Pons (tissue), 1 donor: ENCODE measurements around the gene SEM1.
"Not testable (repeated sequence)": the region's sequence is repeated elsewhere in the genome, so short reads cannot be mapped to it uniquely, and the experiment has no call there.

Source experiments
- DNase-seq: peaks from one replicate; pipeline ENCODE4 v3.0.0-alpha.2; 2016; ENCODE audit warnings: low spot score

SEM1 gene

DNA sequence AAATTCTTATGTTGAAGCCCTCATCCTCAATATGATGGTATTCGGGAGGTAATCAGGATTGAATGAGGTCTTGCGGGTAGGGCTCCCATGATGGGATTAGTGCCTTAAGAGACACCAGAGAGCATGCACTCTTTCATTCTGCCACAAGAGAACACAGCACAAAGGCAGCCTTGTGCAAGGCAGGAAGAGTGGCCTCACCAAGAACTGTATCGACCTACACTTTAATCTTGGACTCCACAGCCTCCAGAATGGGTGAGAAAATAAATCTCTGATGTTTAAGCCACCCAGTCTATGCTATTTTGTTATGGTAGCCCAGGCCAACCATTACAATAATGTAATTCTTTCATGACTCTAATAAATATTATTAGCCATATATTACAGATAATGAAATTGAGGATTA, 8.4 kb downstream of the SEM1 start:
- peak; percentile 25 for DNase-seq

DNA sequence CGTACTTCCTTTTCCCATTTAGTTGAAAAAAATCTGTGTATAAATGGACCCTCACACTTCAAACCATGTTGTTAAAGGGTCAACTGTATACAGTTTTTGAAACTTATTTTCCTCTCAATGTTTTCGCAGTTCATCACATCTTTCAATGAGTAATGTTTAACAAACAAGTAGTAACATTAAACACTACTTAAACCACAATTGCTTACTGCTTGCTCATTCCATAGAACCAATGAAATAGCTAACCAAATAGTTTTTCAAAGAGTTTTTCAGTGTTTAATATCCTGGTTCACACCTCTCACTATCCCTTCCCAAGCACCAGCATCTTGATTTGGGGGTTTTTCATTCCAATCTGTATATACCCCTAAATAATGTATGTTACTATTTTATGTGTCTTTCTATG, 9.1 kb downstream of the SEM1 start:
- DNase-seq: no peak

DNA sequence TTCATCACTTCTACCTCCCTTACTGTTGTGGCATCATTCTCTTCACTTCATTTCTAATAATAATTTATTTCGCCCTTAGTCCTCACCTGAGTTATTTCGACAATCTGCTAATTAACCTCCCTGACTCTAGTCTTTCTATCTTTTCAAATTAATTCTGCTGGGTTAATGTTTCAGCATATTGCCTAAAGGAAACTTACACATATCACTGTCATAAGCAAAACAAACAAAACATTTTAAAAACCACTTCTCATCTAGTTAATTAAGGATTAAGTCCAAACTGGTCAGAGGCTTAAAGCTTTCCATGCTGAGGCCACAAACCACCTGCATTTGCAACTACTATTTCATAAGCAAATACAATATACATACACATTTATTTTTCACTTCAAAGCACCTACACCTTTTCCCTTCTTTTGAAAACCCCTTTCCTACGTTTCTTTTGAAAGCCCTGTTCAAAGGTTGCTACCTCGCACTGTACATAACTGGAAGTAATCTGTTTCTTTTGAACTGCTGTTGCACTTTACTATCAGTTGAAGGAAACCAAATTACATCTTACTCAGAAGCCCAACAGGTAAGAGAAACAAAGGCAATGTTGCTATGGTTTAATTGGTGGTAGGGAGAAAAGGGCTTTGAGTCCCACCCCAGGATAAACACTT, 10.3 kb downstream of the SEM1 start:
- DNase-seq: no peak

DNA sequence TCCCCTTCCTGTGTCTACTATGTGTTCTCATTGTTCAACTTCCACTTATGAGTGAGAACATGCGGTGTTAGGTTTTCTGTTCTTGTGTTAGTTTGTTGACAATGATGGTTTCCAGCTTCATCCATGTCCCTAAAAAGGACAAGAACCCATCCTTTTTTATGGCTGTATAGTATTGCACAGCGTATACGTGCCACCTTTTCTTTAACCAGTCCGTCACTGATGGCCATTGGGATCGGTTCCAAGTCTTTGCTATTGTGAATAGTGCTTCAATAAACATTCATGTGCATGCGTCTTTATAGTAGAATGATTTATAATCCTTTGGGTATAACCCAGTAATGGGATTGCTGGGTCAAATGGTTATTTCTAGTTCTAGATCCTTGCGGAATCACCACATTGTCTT, 11.2 kb downstream of the SEM1 start:
- DNase-seq: not testable (repeated sequence)

DNA sequence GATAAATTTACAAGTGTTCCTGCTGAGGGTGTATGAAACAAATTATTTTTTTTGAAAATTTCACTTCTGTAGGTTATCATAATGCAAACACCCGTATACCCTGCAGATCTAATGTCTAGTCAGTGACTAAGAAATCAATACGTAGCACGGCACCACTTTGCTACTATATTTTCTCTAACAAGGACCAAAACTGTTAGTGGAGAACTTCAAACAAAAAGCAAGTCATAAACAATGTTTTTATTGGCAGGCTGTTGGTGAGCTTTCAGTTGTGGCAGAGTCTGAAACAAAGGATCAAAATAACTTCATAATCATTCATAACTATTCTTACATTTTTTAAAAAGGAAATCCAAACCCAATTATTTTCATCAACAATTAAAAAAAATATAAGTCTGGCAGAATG, 11.8 kb downstream of the SEM1 start:
- DNase-seq: no peak

DNA sequence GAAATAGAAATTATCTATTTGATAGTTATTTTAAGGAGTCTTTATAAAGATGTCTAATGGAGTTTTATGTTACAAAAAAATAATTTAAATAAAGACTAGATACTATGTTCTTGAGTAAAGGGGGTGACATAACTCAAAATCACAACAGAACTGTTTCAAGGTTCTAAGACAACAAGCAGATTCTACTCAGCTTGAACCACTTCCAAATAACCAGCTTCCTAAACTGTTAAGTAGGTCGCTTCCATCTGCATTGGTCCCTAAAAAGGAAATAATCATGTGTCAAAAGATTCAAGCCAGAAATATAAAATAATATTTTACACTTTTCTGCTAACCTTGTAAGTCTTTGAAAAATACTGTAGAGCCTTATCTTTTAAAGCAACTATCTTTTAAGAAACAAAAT, 14.1 kb downstream of the SEM1 start:
- peak; percentile 30 for DNase-seq

DNA sequence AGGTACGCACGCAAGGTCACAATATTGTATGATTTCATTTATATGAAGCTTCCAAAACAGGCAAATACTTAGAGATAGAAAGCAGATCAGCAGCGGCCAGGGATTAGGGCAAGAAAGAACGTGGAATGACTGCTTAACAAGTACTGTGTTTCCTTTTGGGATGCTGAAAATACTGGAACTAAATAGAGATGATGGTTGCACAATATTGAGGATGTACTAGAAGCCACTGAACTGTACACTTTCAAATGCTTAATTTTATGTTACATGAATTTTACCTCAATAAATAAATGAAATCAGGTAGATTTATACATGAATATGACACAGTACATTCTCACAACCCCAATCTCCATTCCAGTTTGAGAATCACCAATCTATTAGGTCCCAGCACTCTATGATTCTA, 15.6 kb downstream of the SEM1 start:
- DNase-seq: no peak

DNA sequence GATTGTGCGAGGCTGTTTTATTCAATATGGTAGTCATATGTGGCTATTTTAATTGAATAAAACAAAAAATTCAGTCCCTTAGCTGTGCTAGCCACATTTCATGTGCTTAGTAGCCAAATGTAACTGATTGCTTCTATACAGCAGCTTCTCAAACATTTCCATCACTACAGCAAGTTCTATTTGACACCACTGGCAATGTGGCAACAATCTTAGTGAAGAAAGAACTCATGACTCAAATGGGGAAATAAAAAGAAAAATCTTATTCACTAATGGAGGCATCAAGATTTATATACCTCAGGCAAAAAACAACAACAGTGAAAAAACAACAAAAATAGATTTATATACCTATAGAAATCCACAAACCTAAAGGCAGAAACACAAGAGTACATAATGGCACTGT, 17.9 kb downstream of the SEM1 start:
- no peak for DNase-seq

DNA sequence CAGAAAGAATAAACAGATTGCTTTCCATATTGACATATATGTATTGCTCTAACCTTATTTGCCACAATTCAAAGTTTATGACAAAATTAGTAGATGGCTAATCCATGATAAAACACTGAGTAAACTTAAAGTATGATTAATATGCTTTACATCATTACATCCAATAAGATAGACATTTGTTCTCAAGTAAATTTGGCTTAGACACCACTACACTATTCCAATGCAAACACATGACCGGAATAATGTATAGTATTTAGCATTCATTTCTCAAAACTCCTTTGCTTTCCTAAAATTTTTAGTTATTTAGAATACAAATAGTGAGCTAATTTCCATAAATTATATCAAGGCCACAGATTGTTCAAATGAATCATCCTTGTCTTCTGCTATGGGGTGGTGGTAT, 20.2 kb downstream of the SEM1 start:
- DNase-seq: no peak

DNA sequence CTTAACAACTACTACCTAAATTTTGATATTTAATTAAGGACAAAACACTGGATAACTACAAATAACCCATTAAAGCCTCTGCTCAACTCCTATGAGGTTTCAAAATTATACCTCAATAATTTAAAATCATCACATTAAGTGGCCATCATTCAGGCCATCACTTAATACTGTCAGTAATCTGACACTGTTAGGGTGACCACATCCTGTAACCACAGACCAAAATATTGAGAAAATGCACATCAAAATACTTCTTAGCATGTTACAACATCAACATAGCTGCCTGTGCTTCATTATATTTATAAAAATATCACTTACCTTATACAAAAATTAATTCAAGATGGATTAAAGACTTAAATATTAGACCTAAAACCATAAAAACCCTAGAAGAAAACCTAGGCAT, 23.3 kb downstream of the SEM1 start:
- DNase-seq: no peak

DNA sequence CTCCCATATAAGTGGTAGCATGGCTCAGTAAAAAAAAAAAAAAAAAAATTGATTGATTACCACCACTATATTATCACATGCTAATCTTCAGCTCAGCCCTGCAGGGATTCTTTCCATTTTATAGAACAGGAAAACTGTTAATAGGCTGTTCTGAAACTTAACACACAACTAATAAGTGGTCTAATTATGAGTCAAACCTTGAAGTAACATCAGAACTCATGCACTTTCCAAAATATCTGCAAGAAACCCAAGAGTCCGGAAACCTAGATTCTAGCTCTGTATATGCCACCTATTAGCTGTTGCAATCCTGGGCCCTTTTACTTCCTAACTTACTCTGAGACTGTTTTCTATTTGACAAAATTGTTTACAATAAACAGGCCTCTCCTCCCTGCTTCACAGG, 23.9 kb downstream of the SEM1 start:
- DNase-seq: no peak

DNA sequence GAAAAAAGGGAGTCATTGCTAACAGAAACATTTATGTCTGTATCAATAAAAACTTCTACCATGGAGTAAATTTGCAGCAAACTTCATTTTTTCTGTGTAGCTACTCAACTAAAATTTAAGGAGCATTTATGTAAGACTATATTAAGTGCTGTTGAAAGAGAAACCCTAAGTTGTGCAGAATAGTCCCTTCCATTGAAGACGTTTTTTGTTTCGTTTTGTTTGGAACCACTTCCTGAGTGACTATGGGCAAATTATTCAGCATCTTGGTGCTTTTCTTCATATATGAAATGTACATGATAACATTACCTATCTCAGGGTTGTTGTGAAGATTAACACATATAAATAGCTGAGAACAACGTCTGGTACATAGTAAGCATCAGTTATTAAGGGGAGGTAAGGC, 24.3 kb downstream of the SEM1 start:
- no peak for DNase-seq

DNA sequence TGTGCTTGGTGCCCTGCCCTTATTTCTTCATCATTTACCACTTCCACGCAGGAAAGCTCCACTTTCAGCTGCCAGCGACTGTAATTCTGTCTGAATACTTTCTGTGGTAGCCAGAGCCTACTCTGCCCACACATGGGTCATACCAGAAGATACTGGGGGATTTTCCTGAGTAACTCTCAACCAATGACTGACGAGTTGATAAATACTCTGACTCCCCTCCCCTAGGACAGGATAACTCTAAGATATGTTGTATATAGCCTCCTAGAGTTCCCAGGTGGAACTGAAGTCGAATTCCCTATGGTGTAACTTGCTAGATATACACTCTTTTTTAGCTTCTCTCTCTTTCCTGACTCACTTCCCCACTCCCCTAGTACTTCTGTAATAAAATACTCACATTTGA, 29.8 kb downstream of the SEM1 start:
- DNase-seq: no peak

DNA sequence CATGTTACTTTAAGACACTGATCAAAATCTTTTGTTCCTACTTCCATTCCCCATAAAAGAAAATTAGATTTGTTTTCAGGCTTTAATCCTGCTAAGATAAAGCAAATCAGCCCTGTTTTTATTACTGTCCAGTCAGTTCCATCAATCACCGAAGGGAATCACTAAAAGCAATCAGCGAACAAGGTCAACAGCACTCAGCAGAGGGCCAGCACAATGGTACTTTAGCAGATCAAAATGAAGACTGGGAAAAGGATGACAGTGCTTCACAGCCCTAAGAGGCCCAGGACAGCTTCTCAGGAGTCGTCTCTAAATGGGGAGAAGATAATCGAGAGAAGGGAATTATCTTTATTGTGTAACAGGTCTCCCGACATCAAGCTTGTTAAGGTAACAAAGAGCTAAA, 32.7 kb downstream of the SEM1 start:
- no peak for DNase-seq

DNA sequence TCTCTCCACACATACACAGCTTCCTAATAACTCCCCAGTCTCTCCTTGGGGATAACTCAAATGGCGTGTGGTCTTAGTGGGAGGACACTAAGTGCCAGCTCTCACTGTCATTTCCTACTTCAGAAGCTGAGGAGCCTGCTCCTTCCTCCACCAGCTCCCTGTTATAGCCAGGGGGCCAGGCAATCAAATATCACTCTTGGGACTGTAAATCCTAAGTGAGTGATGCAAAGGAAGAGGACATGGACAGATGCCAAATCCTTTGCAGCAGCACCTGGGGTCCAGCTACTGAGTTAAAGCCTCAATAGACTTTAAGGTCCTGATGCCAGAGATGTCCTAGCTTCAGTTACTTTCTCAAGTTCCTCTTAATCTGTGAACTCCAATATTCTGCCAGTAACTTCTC, 34.1 kb downstream of the SEM1 start:
- DNase-seq: no peak

DNA sequence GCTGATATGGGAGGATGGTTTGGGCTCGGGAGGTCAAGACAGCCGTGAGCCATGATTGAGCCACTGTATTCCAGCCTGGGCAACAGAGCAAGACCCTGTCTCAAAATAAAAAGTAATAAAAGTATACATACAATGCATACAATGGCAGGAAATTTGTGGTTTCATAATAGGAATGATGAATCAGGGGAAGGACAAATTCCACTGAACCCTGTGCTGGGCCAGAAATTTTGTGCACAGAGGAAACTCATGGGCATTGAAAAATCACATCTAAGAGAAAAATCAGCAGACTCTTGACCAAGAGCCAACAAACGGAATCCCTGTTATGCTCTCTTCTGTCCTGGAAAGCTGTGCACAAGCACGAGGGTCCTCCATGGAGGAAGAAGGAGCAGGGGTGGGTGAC, 35.1 kb downstream of the SEM1 start:
- DNase-seq: no peak

DNA sequence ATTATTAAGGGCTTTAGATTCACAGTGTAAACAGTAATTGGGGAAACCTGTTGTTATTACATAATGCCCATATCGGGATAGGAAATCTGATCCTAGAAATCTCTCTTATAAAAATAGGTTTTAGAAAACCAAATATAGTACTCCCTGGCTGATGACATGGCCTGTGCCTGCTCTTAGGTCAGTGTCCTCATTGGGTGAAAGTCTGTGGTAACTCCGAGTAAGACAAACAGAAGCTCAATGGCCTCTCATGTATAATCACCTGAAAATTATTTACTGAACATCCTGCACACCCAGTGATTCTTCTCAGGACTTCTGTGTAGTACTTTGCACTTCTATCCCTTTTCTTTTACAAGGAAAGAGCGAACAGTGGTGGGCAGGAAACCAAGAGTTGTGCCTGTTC, 37.8 kb downstream of the SEM1 start:
- DNase-seq: no peak

DNA sequence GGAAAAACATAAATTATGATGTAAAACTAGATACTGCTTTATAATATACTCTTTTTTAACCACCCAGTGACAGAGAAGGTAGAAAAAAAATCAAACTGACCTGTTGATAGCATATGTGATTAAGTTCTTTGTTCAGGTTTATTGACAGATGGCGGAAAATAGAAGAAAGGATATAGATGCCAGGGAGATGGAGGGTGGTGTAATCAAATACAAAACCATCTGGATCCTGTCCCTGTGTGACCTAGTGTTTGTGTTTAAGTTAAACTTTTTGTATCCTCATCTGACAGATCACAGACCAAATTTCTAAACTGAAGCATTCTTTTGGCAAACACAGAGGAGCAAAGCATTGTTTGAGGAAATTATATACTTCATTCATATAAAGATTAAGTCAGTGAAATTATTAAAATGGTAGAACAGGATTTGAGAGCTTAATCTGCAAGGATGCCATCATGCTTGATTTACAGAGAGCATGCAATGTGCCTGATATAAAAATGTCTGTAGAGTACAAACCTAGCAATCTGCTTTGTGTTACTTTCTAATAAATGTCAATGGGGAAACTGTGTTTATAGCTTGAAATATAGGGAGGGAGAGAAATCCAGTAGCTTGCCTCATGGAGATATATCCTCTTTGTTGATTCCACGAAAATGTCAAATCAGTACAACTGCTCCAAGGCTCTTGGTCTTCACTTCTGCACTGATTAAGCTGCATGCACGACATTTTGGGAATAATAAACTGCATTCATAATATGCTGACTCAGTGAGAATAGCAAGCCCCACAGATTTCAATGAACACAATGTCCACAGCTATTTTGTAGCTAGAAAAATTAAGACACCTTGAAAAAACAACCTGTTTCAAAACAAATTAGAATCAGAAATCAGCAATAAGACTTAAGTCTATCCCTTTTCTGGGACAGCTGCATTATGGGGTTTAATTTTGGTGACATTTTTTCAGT, 39.0 kb downstream of the SEM1 start:
- DNase-seq: no peak

DNA sequence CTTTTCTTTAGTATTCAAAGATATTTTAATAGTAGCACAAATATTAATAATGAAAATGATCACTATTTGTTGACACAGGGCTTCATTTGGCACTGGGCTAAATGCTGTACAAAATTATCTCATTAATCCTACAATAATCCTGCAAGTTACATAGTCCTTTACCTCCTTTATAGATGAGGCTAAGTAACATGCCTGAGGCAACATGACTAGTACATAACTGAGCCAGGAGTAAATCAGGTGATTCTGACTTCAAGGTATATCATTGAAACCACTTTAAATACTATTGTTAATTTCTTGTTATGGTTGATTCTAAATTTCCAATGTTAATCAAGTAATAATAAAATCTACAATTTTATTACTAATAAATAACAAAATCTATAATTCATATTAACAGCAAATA, 39.8 kb downstream of the SEM1 start:
- DNase-seq: no peak

DNA sequence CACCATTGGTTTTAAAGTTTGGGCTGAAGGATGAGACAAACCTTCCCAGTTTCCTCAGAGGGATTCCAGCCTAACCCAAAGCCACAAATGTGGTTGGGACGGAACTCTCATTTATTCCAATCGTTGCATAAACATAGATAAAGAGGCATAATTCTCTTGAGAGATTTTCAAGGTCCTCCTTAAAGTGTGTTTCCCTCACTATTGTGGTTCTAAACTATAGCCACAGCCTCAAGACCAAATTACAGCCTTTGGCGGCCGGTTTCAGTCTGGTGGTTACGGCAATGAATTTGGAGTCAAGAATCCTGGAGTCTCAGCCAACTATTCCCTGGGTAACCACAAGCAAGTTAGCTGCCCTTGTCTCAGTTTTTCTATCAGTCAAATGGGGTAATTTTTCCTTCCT, 42.6 kb downstream of the SEM1 start:
- DNase-seq: no peak

DNA sequence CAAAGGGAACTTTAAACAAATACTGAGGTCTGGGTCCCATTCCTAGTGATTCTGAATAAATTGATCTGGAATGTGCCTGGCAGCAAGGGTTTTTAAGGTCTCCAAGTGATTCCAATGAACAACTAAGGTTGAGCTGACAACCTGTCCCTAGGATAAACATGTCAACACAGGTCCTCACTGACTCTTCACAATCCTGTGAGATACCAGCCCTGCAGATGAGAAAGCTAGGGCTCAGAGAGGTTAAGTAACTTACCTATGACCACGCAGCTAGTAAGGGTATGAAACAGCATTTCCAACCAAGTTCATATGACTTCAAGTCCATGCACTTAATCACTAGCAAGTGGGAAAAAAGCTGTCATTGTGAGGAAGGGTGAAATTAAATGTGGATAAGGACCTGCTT, 44.0 kb downstream of the SEM1 start:
- DNase-seq: no peak

DNA sequence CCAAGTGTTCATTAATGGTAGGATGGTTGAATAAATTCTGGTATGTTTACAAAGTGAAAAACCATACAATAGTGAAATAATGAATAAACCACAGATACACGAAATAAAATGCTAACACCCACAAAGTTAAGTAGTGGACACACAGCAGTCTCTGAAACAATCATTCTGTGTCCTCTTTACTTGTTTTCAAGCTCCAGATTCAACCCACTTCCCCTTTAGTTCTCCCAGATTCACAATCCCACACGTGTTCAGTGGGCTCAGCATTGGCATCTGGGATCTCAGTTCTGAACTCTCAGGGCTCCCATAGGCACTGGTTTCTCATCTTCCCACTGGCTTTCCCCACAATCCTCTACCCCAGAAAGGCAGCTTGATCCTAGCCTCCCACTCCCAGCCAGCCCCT, 44.9 kb downstream of the SEM1 start:
- no peak for DNase-seq

DNA sequence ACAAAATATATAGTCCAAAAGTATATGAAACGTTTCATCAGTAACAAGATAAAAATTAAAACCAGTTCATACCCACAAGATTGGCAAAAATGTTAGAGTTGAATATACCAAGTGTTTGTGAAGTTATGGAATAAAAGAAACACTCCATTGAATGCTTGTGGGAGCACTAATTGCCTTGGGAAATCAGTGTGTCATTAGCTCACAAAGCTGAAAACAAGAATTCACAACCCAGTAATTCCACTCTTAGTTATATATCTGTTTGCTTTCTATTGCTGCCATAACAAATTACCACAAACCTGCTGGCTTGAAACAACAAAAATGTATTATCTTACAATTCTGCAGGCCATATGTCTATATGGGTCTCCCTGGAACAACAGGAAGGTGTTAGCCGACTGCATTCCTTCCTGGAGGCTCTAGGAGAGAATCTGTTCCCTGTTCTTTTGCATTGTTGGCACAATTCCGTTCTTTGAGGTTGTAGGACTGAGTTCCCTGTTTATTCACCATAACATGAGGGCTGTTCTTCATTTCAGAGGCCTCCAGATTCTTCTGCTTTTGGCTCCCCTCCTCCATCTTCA, 45.7 kb downstream of the SEM1 start:
- DNase-seq: no peak
